Stimulated activated CD4-positive, alpha-beta T cell treated with anti-CD3 and anti-CD28 coated beads, TNF-alpha, amount 100 ng/mL, for 24 hours (primary cell): ENCODE data around the gene CKS2.

Experiments used
- DNase-seq, 3 experiments: peaks; one replicate each; pipeline ENCODE4 v3.0.0-alpha.2; 2020; ENCODE audit warnings: low read depth in 3 of 3

Gene CKS2

GRCh38 chr9:89350988-89351557 lies 40.1 kb downstream of the CKS2 start:
- no peak for DNase-seq

DNA sequence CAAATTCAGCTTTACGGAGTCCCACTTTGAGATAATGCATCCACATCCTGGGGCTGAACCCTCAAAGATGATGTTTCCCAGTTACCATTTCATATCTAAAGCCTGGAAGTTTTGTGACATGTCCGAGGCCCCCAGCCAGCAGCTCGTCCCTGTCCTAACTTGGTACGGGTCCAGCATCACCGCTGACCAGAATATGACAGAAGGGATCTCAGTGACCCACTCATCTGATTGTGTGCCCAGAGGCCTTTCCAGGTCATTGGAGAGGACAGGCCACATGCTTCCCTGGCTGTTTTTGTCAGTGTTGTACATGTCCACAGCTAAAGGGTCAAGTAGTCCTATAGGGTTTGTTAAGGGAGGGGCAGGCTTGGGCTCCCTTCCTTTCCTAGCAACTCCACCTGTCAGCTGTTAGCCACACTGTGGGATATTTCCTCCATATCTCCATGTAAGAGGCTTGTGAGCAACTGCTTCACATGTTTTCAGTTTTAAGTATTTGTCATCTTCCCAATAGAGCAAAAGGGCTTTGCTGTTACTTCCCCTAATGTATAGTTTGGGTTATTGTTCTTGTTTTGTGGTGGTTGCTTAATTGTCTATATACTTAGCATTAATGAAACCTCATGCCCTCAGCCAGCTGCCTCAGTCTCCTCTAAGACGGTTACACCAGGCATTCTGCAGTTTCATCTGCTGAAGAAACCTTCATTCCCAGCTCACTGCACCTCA lies 40.7 kb downstream of the CKS2 start:
- DNase-seq: no peak

GRCh38 chr9:89352451-89352850 lies 41.5 kb downstream of the CKS2 start:
- no peak for DNase-seq

DNA sequence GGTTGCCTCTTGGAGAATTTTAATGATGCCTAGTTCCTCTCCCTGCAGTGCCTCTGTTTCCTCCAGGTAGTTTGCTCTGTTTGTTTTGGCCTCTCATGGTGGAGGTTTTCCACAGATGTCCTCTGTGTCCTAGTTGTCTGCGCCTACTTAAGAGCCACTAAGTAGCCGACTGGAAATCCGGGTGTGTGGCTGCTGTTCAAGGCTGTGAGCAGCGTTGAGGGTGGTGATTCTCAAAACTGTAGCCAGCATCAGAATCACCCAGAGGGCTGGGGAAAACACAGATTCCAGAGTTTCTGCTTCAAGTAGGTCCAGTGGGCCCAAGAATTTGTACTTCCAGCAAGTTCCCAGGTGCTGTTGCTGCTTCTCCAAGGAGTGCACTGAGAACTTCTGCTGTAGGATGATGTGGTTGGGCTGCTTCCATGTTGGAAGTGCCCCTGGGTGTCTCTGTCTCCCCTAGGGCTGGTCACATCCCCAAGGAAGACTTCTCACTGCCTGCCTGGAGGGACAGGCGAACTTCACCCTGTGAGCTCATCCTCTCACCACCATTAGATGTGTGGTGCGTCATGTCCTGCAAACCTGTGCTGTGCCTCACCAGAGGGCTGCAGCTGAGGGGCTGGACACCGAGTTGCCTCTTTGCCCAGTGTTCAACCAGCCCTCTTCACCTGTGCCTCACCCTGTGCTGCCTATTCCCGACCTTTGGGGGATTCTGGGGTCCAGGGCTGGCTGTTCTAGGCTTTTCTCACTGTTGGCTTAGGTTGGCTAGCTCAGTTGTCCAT lies 42.1 kb downstream of the CKS2 start:
- no peak for DNase-seq

GRCh38 chr9:89353989-89354388 lies 43.0 kb downstream of the CKS2 start:
- DNase-seq: no peak

GRCh38 chr9:89354471-89354870 lies 43.5 kb downstream of the CKS2 start:
- DNase-seq: no peak

DNA sequence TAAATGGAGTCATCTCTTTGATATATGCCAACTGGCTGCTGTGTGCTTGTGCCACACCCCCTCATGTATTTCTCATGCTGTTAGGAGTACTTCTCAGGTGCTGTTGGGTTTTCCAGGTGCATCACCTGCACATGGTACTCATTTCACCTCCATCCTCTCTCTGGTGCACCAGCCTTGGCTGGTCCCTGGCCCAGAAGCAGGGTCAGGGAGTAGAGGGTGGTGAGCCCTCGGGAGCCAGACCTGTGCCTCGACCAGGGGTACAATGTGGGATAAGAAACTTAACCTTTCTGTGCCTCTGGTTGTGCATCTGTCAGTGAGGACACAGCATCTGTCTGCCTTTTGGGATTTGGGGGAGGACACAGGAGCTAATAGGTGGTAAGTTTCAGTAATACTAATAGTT lies 45.8 kb downstream of the CKS2 start:
- no peak for DNase-seq

DNA sequence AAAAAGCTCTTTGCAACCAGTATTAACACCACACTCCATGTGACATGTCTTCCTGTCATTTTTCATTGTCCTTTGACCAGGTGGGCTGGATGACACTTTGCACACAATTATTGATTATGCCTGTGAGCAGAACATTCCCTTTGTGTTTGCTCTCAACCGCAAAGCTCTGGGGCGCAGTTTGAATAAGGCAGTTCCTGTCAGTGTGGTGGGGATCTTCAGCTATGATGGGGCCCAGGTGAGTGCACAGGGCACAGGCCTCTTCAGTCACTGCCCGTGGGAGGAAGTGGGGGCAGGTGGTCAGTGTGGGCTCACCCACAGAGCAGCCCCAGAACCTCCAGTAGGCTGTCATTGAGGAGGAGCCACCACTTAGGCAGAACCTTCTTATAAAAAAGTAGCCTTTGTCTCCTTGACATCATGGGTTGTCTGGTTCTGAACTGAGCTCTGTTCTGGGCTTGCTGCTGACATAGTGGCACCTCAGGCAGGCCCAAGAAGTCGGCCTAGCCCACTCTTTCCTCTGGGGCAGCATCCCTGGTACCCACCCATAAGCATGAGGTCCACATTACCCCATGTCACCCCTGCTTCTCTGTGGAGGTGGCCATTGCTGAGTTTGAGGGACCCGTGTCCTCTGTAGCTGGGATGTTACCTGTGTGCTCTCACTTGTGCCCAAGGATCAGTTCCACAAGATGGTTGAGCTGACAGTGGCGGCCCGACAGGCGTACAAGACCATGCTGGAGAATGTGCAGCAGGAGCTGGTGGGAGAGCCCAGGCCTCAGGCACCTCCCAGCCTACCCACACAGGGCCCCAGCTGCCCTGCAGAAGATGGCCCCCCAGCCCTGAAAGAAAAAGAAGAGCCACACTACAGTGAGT lies 46.6 kb downstream of the CKS2 start:
- DNase-seq: no peak

GRCh38 chr9:89358376-89358916 lies 47.5 kb downstream of the CKS2 start:
- DNase-seq: no peak

- DNase-seq: no peak
These were observed 48.0 kb downstream of the CKS2 start for GRCh38 chr9:89358985-89359384.

- no peak for DNase-seq
These were observed 48.8 kb downstream of the CKS2 start for GRCh38 chr9:89359751-89360261.

DNA sequence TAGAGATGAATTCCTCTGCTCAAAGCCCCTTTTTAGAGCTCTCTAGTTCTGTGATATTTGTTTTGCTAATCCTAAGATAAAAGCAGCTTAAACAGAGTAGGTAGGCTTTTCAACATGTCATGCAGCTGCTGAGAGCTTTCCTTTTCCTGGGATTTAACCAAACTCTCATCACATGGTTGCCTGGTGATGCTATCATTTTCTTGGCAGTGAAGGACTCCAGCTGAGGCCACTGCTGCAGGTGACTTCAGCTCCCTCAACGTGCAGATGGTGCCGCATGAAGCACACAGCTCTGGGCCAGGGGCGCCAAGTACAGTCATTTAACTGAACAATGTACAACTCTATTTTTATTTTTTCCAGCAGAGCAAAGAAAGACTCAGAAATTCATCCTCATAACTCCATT lies 49.5 kb downstream of the CKS2 start:
- no peak for DNase-seq

- no peak for DNase-seq
These were observed 50.0 kb downstream of the CKS2 start for GRCh38 chr9:89361031-89361430.

DNA sequence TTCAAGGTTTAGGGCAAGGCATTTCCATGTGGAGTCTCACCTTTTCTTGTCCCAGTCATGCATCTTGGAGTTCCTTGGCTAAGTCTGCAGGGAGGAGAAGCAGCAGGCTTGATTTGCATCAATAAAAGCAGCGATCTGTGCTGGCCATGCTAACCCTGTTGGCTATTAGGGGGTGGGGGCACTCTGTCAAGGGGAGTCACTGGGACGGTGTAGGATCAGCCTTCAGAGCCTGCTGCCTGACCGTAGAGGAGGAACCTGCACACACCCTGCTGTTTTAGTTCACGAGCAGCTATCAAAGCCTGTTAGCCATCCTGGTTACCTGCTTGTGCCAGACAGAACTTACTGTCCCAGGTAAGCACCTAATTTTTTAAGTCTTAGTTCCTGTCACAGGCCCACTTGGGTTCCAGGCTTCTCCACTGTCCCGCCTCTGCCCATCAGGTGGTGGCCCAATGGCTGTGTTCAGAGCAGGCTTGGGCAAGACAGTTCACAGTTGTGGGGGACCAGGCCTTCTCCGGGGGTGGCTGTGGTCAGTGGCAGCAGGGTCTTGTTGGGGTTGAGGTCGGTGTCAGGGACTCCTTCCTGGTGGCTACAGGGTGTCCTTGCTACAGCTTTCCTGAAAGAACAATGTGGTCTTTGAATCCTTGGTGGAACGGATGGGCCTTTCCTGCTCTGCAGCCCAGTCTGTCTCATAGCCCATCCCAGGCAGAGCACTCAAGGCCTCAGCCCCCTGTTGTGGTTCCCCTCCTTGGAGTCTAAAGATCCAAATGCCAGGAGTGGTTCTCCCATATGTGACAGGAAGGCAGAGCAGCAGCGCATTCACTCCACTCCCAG lies 51.0 kb downstream of the CKS2 start:
- no peak for DNase-seq

DNA sequence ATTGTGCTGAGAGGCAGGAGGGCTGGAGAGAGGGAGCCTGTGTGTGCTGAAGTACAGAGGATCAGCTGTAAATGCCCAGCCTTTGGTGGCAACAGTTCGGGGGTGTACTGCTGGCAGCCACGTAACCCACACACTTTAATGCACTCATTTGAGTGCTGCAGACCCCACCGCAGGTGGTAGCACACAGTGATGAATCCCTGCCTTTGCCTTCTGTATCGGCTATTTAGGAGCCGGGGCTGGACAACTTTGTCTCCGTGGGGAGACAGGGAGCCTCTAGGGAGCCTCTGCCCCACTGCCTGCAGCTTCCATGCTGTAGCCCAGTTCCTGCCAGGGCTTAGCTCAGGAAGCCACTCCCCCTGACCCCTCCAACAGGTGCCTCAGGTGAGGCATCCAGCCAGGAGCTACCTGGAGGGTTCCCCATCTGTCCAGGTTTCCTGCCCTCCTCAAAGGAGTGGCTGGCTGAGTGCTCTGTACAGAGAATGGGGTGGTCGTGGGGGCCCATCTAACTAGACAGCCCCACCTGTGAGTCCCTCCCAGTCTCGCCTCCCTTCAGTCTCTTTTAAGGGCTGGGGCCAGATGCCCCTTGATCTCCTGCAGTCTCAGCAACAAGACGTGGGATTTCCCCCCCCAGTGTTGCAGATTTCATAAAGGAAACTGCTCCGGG lies 51.8 kb downstream of the CKS2 start:
- no peak for DNase-seq

DNA sequence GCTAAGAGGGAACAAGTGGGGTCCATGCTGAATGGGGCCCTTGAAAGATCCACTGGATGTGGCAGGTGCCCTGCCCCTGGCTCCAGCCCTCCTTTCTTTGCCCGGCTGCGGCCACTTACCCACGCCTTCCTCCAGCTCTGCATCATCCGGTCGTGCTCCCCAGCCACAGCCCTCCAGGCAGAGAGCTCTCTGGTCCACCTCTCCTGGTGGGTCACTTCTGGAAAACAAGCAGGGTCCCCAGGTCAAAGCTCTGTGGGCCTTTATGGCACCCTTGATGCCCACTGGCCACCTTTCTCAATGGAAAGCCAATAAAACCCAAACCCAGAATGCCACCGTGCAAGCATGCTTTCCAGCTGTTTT lies 52.3 kb downstream of the CKS2 start:
- no peak for DNase-seq

- no peak for DNase-seq
These were observed 53.1 kb downstream of the CKS2 start for GRCh38 chr9:89363921-89364665.

DNA sequence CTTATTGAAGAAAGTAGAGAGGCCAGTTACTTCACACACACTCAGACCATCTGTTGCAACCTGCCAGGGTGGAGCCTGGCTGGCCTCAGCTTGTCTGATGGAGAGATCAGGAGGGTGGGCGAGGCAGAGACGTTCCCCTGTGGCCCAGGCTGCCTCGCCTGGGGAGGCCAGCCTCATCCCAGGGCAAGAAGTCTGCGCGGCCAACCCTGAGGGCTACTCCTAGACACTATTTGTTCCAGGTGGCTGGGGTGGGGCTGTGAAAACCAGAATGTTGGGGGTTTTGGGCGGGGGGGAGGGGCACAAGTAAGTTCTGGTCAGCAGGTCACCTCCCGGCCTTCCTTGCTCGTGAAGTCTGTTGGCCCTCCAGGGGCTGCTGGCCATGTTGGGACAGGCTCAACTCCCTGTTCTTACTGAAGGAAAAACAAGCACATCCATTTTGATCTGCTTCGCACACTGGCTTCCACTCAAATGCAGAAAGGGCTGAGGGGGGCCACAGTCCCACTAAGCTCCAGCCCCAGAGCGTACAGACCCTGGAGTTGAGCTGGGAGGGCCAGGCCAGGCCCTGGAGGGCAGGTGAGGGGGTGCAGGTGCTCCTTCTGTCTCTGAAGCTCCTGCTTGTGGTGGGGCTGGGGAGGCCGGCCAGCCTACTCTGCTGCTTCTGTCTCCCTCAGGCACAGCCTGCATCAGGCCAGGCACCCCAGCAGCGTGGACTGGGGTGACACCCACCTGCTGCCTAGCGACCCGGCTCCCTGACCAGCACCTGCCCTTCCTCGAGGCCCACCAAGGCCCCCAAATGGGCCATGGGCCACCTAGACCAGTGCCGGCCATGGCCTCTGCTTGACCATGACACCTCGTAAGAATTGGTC lies 53.9 kb downstream of the CKS2 start:
- DNase-seq: no peak

GRCh38 chr9:89365532-89365912 lies 54.5 kb downstream of the CKS2 start:
- DNase-seq: no peak
